IMR-90 (cell line): ENCODE data around the gene KLF2. TPM values are rescaled to one million over a fixed set of nuclear protein-coding genes. Genes with fewer than 3 reads are reported as not detected.

Experiments used
- ATAC-seq: fragments of 200-7000 bp; cut with Tn5 transposase; 2 replicates; pipeline ENCODE4 v1.9.1; 2020; ENCODE audit warnings: low read depth, mild to moderate bottlenecking, moderate library complexity
- BruUV-seq: library from RNA; stranded (reverse); fragments of 400-500 nt; replicated peaks from 2 replicates; lab custom pipeline; 2021; lab: Mats Ljungman, UMichigan
- CTCF ChIA-PET: fragments of 300-600 bp; formaldehyde crosslinking; extraction: SDS; loops from one replicate; lab custom pipeline; 2021; ENCODE audit warnings: antibody characterized with exemption; lab: Yijun Ruan, JAX
- POLR2A ChIA-PET: fragments of 300-600 bp; sonication (Branson Sonifier 250); formaldehyde crosslinking; loops from one replicate; lab custom pipeline; 2022; ENCODE audit warnings: antibody characterized with exemption; ENCODE audit not compliant: unreplicated experiment; lab: Charles Lee
- DNase-seq: peaks from one replicate; pipeline ENCODE4 v3.0.0; 2013
- H2AFZ ChIP-seq: replicated peaks from 2 replicates; pipeline ENCODE3; 2013; ENCODE audit warnings: low read length, mild to moderate bottlenecking; ENCODE audit not compliant: poor library complexity
- H2AK5ac ChIP-seq: 2 replicates; pipeline ENCODE4 v1.6.1; 2013; ENCODE audit warnings: low read depth, low read length, inconsistent platforms
- H2AK9ac ChIP-seq: replicated peaks from 2 replicates; pipeline ENCODE3; 2013; ENCODE audit warnings: mild to moderate bottlenecking, low read depth, low read length, moderate library complexity; ENCODE audit not compliant: poor library complexity
- H2BK120ac ChIP-seq: 2 replicates; pipeline ENCODE4 v1.6.1; 2013; ENCODE audit warnings: low read depth, low read length, inconsistent platforms
- H2BK15ac ChIP-seq: 3 replicates; pipeline ENCODE4 v1.6.1; 2013; ENCODE audit warnings: low read depth, low read length, inconsistent platforms
- H2BK20ac ChIP-seq: 2 replicates; pipeline ENCODE4 v1.6.1; 2013; ENCODE audit warnings: low read depth, mild to moderate bottlenecking, inconsistent platforms, low read length, moderate library complexity
- H2BK5ac ChIP-seq: 2 replicates; pipeline ENCODE4 v1.6.1; 2013; ENCODE audit warnings: mild to moderate bottlenecking, low read depth, low read length, inconsistent platforms; ENCODE audit not compliant: poor library complexity, severe bottlenecking
- H3K14ac ChIP-seq: replicated peaks from 2 replicates; pipeline ENCODE4 v1.6.1; 2013; ENCODE audit warnings: low read depth, low read length, inconsistent platforms
- H3K18ac ChIP-seq: 2 replicates; pipeline ENCODE4 v1.6.1; 2013; ENCODE audit warnings: low read depth, low read length, control low read depth
- H3K23ac ChIP-seq: 2 replicates; pipeline ENCODE4 v1.6.1; 2013; ENCODE audit warnings: low read depth, low read length, inconsistent platforms
- H3K27ac ChIP-seq: 2 replicates; pipeline ENCODE4 v1.5.1; 2013; ENCODE audit warnings: mild to moderate bottlenecking, control low read depth, low read length; ENCODE audit not compliant: insufficient read depth
- H3K27me3 ChIP-seq: 2 replicates; pipeline ENCODE4 v1.6.1; 2013; ENCODE audit warnings: low read length; ENCODE audit not compliant: control insufficient read depth, insufficient read depth
- H3K36me3 ChIP-seq: 2 replicates; pipeline ENCODE4 v1.6.1; 2013; ENCODE audit warnings: low read length, mixed read lengths; ENCODE audit not compliant: control insufficient read depth, insufficient read depth
- H3K4ac ChIP-seq: 2 replicates; pipeline ENCODE4 v1.6.1; 2013; ENCODE audit warnings: low read depth, low read length, inconsistent platforms
- H3K4me1 ChIP-seq: 2 replicates; pipeline ENCODE4 v1.6.1; 2013; ENCODE audit warnings: low read length, mixed read lengths; ENCODE audit not compliant: control insufficient read depth, insufficient read depth
- H3K4me2 ChIP-seq: 2 replicates; pipeline ENCODE4 v1.6.1; 2013; ENCODE audit warnings: low read depth, mild to moderate bottlenecking, control low read depth, low read length, moderate library complexity
- H3K4me3 ChIP-seq: 2 replicates; pipeline ENCODE4 v1.5.1; 2013; ENCODE audit warnings: low read depth, mild to moderate bottlenecking, control low read depth, low read length, moderate library complexity; ENCODE audit not compliant: insufficient read depth
- H3K56ac ChIP-seq: 2 replicates; pipeline ENCODE4 v1.6.1; 2013; ENCODE audit warnings: low read length, inconsistent platforms; ENCODE audit not compliant: insufficient read depth; ENCODE audit errors: extremely low read depth
- H3K79me1 ChIP-seq, 2 experiments: 2 replicates each; pipeline ENCODE4 v1.6.1; 2013; ENCODE audit warnings: low read length in 2 of 2, inconsistent platforms in 1 of 2, low read depth in 1 of 2
- H3K9ac ChIP-seq: 2 replicates; pipeline ENCODE4 v1.6.1; 2013; ENCODE audit warnings: low read depth, low read length, control low read depth
- H3K9me1 ChIP-seq: 2 replicates; pipeline ENCODE4 v1.6.1; 2013; ENCODE audit warnings: low read length, inconsistent platforms; ENCODE audit not compliant: insufficient read depth
- H3K9me3 ChIP-seq: 2 replicates; pipeline ENCODE4 v1.6.1; 2013; ENCODE audit warnings: low read length; ENCODE audit not compliant: control insufficient read depth, insufficient read depth
- H4K20me1 ChIP-seq: 2 replicates; pipeline ENCODE4 v1.6.1; 2013; ENCODE audit warnings: low read length, inconsistent platforms; ENCODE audit not compliant: insufficient read depth
- H4K5ac ChIP-seq: 2 replicates; pipeline ENCODE4 v1.6.1; 2013; ENCODE audit warnings: mild to moderate bottlenecking, low read depth, low read length, control low read depth
- H4K8ac ChIP-seq, 2 experiments: 2 replicates each; pipeline ENCODE4 v1.6.1; 2013; ENCODE audit warnings: low read depth in 2 of 2, low read length in 2 of 2, control low read depth in 1 of 2, inconsistent platforms in 1 of 2
- H4K91ac ChIP-seq: 2 replicates; pipeline ENCODE4 v1.6.1; 2013; ENCODE audit warnings: low read depth, low read length, inconsistent platforms; ENCODE audit not compliant: insufficient read depth
- BHLHE40 ChIP-seq: fragments of 150-350 bp; IDR thresholded peaks from 2 replicates; pipeline ENCODE4 v1.6.1; 2016; ENCODE audit warnings: mild to moderate bottlenecking, low read depth, low read length
- CEBPB ChIP-seq: IDR thresholded peaks from 2 replicates; pipeline ENCODE4 v1.6.1; 2012; ENCODE audit warnings: low read depth, low read length, improper control_type of control experiment
- CHD1 ChIP-seq: IDR thresholded peaks from 2 replicates; pipeline ENCODE4 v1.6.1; 2012; ENCODE audit warnings: low read depth, low read length, improper control_type of control experiment
- ELK1 ChIP-seq: fragments of 150-350 bp; IDR thresholded peaks from 2 replicates; pipeline ENCODE4 v1.6.1; 2016; ENCODE audit warnings: low read depth, mild to moderate bottlenecking, low read length, moderate library complexity, borderline replicate concordance
- FOS ChIP-seq: fragments of 150-350 bp; IDR thresholded peaks from 2 replicates; pipeline ENCODE4 v1.6.1; 2016; ENCODE audit warnings: low read depth, low read length
- MAFK ChIP-seq: IDR thresholded peaks from 2 replicates; pipeline ENCODE4 v1.6.1; 2012; ENCODE audit warnings: low read depth, low read length, improper control_type of control experiment
- MAZ ChIP-seq: IDR thresholded peaks from 2 replicates; pipeline ENCODE4 v1.6.1; 2012; ENCODE audit warnings: low read depth, mild to moderate bottlenecking, low read length, improper control_type of control experiment, moderate library complexity, borderline replicate concordance
- NFE2L2 ChIP-seq: fragments of 150-350 bp; IDR thresholded peaks from 2 replicates; pipeline ENCODE4 v1.6.1; 2016; ENCODE audit warnings: low read depth, mild to moderate bottlenecking, low read length
- POLR2A ChIP-seq: IDR thresholded peaks from 2 replicates; pipeline ENCODE4 v1.6.1; 2012; ENCODE audit warnings: mild to moderate bottlenecking, low read depth, low read length
- RAD21 ChIP-seq: IDR thresholded peaks from 2 replicates; pipeline ENCODE4 v1.6.1; 2012; ENCODE audit warnings: low read length, improper control_type of control experiment
- RCOR1 ChIP-seq: IDR thresholded peaks from 2 replicates; pipeline ENCODE4 v1.6.1; 2012; ENCODE audit warnings: mild to moderate bottlenecking, low read length, improper control_type of control experiment; ENCODE audit not compliant: insufficient replicate concordance
- RFX5 ChIP-seq: IDR thresholded peaks from 2 replicates; pipeline ENCODE4 v1.8.0; 2012; ENCODE audit warnings: low read depth, mild to moderate bottlenecking, low read length, moderate library complexity
- SMC3 ChIP-seq: fragments of 150-350 bp; IDR thresholded peaks from 2 replicates; pipeline ENCODE4 v1.6.1; 2016; ENCODE audit warnings: low read depth, mild to moderate bottlenecking, antibody characterized with exemption, low read length, moderate library complexity
- WGBS, 2 experiments: methylation state at CpG; one replicate each; pipeline versions ENCODE4 v1.1.5 to v1.1.7; 2013; ENCODE audit warnings: missing lambda C conversion rate in 2 of 2; ENCODE audit not compliant: insufficient read length in 1 of 2; ENCODE audit errors: extremely low coverage in 2 of 2; 5-methylcytosine and 5-hydroxymethylcytosine counted together
- dilution Hi-C: fragments of 300-500 bp; cut with HindIII; formaldehyde crosslinking; loops from one replicate; pipeline ENCODE4 v1.14.3; 2018; ENCODE audit warnings: low sequenced_read_pairs; ENCODE audit not compliant: unreplicated experiment
- in situ Hi-C: fragments of 300-500 bp; cut with MboI; formaldehyde crosslinking; loops from 3 replicates; pipeline ENCODE4 v1.14.3; 2019; ENCODE audit warnings: low sequenced_read_pairs, inconsistent platforms, mixed read lengths
- intact Hi-C: fragments of 100-400 bp; cut with micrococcal nuclease; formaldehyde crosslinking; loops from 2 replicates; pipeline ENCODE4 v1.10.0; 2022
- polyA plus RNA-seq, 3 experiments: library from polyadenylated mRNA; depleted of rRNA; stranded (reverse); fragments of >200 nt; gene quantifications; 2 replicates each; pipeline ENCODE4 v1.2.3, GENCODE V29; 2012; ENCODE audit warnings: low replicate concordance in 1 of 3
- total RNA-seq: library from RNA; depleted of rRNA; stranded (reverse); fragments of >200 nt; gene quantifications from 2 replicates; pipeline ENCODE4 v1.2.3, GENCODE V29; 2012
- TF ChIP-seq, protein P1 (sequence below): conservative IDR thresholded peaks from 2 replicates; pipeline ENCODE4 v1.5.1; 2012; ENCODE audit warnings: mild to moderate bottlenecking, low read depth, low read length, improper control_type of control experiment

The KLF2 gene
- total and polyA plus RNA-seq, 2 of the 4 experiments (the other 2 are of a cell fraction): 1.1 to 34.4 TPM

- no peak overlapping the region for H3K18ac ChIP-seq
- 93% methylated on average over 3 of the region's 20 CpGs; no CpG with 5 or more reads in 1 of the 2 experiments for WGBS, 2 experiments
- H3K9me1 ChIP-seq: peaks cover 3% of the 10 kb centered on the region; the same call in 1 of the 2 replicates
- peak overlapping the region; percentile 45; the same call in 1 of the 2 replicates for H3K23ac ChIP-seq
- peaks cover 12% of the 10 kb centered on the region for H3K36me3 ChIP-seq
- intact Hi-C loops (loop anchor here (2.0 kb wide), 1 partner anchor 81 kb away; no protein-coding TSS in a partner anchor), in situ Hi-C loops (no loop called here), dilution Hi-C loops (no loop called here)
- no peaks in the 10 kb centered on the region for H3K9me3 ChIP-seq
- ATAC-seq (peak; percentile 4; the same call in 1 of the 2 replicates), DNase-seq (peak; percentile 86)
- no TSS peak for BruUV-seq
- peak overlapping the region; percentile 22; the same call in 1 of the 2 replicates for H2AK5ac ChIP-seq
- H3K79me1 ChIP-seq: peaks cover 2 to 35% of the 10 kb centered on the region in 2 experiments; a peak in 3 of 4 replicates
- peak overlapping the region; percentile 42 for H3K4me2 ChIP-seq
- H4K20me1 ChIP-seq: peaks cover 42% of the 10 kb centered on the region
- no peak overlapping the region for H2AK9ac ChIP-seq
- H3K4ac ChIP-seq: no peak overlapping the region; the same call in 1 of the 2 replicates
- H4K5ac ChIP-seq: no peak overlapping the region
- H3K56ac ChIP-seq: no peak overlapping the region
- H2BK5ac ChIP-seq: no peak overlapping the region
- H2AFZ ChIP-seq: peak overlapping the region; percentile 26
- H4K91ac ChIP-seq: no peak overlapping the region
- H3K9ac ChIP-seq: no peak overlapping the region
- H3K14ac ChIP-seq: 0 out of 2 replicates have a peak overlapping the region, but pooled peaks have one; percentile 24
- peak overlapping the region in 1 of 2 experiments; percentile 17; a peak in 1 of 4 replicates for H4K8ac ChIP-seq
- no peak overlapping the region for H2BK20ac ChIP-seq
- H3K27ac ChIP-seq: peak overlapping the region; percentile 24; the same call in 1 of the 2 replicates
- ChIA-PET POLR2A (interaction anchor here (0.5 kb wide), 1 partner anchor 304 kb away, joined by 12 read pairs; no protein-coding TSS in a partner anchor), CTCF (interaction anchor here (1.3 to 1.4 kb wide), 3 partner anchors 11 to 81 kb away, joined by 3 to 6 read pairs (median 3); no protein-coding TSS in a partner anchor)
- H2BK15ac ChIP-seq: no peak overlapping the region
- H3K27me3 ChIP-seq: no peaks in the 10 kb centered on the region
- H2BK120ac ChIP-seq: no peak overlapping the region; the same call in 1 of the 2 replicates
- peaks cover 19% of the 10 kb centered on the region for H3K4me1 ChIP-seq
- no peak overlapping the region for H3K4me3 ChIP-seq
- TF ChIP-seq NFE2L2: no peak; the same call in 1 of the 2 replicates
- peak; percentile 94 for TF ChIP-seq CEBPB
- TF ChIP-seq RFX5: 0 out of 2 replicates have a peak, but pooled peaks have one; percentile 42
- TF ChIP-seq ELK1: no peak
- TF ChIP-seq, protein P1, sequence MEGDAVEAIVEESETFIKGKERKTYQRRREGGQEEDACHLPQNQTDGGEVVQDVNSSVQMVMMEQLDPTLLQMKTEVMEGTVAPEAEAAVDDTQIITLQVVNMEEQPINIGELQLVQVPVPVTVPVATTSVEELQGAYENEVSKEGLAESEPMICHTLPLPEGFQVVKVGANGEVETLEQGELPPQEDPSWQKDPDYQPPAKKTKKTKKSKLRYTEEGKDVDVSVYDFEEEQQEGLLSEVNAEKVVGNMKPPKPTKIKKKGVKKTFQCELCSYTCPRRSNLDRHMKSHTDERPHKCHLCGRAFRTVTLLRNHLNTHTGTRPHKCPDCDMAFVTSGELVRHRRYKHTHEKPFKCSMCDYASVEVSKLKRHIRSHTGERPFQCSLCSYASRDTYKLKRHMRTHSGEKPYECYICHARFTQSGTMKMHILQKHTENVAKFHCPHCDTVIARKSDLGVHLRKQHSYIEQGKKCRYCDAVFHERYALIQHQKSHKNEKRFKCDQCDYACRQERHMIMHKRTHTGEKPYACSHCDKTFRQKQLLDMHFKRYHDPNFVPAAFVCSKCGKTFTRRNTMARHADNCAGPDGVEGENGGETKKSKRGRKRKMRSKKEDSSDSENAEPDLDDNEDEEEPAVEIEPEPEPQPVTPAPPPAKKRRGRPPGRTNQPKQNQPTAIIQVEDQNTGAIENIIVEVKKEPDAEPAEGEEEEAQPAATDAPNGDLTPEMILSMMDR: no peak
- peak; percentile 29; the same call in 1 of the 2 replicates for TF ChIP-seq BHLHE40
- TF ChIP-seq FOS: no peak
- no peak for TF ChIP-seq RCOR1
- TF ChIP-seq MAFK: no peak
- peak; percentile 52; the same call in 1 of the 2 replicates for TF ChIP-seq MAZ
- TF ChIP-seq RAD21: no peak
- TF ChIP-seq CHD1: no peak
- TF ChIP-seq POLR2A: peak; percentile 45; the same call in 1 of the 2 replicates
- TF ChIP-seq SMC3: no peak
These were observed 3.5 kb downstream of the KLF2 start for GRCh38 chr19:16327911-16328823.
